Measurements from ENCODE around the gene ARFGEF2.

The ARFGEF2 gene

DNA sequence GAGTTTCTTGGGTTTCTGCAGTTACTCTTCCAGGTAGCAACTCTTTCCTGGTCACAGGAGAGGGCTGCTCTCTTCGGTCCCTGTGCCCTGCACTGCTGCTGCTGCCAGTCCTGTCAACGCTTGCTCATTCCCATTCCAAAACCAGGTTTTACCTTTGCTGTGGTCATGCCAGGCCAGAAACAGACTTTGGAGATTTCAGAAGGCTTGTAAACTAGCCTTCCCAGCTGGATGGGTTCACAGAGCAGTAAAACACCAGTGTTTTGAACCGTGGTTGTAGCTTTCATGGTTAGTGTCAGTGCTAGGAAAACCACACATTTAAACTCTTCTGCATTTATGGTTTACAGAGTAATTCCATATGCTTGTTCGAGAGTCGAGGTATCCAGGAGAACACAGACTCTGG, 16.2 kb downstream of the ARFGEF2 start:
- no peak for TF ChIP-seq JUND (IDR thresholded peaks at IDR 0.05; ENCODE audit: low read depth)
- in situ Hi-C loops (cut with HindIII; ENCODE audit: low pct_unique_long_range_greater_than_20kb, low sequenced_read_pairs), result no loop called here
- peak in 1 of 2 experiments; percentile 65 for DNase-seq (ENCODE audit: low read depth in 1 of 2, low spot score in 1 of 2)

DNA sequence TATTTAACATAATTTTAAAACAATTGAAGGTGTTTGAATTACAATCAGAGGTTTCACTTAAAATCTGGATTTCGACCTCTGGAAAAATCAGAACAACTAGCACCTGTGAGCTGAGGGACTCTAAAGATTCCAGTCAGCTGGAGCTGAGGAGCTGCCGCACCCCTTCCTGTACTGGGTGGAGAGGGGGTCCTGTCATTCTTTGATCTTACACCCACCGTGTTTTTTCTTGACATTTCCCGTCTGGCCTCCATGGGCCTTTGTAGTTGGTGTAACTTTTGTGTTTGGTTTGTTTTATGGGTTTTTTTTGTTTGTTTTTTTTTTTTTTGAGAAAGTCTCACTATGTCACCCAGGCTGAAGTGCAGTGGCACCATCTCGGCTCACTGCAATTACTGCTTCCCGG, 17.2 kb downstream of the ARFGEF2 start:
- in situ Hi-C loops (cut with HindIII; ENCODE audit: low pct_unique_long_range_greater_than_20kb, low sequenced_read_pairs), result no loop called here
- no peak for DNase-seq (ENCODE audit: low read depth in 1 of 2, low spot score in 1 of 2)
- TF ChIP-seq JUND (IDR thresholded peaks at IDR 0.05; ENCODE audit: low read depth), result no peak

DNA sequence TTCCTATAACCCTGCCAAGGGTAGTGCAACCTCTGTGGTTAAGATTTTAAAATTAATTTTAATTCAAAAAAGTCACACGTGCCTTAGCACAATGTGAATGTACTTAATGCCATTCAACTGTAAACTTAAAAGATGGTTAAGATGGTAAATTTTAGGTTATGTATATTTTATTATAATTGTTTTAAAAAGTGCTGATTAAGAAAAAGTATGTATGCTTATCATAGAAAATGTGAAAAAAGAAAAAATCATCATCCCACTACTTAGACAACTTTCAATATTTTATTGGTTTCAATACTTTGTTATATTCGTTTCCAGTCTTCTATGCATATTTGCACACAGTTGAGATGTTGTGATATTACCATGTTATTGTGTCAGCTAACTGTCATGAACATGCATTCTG, 18.7 kb downstream of the ARFGEF2 start:
- in situ Hi-C loops (cut with HindIII; ENCODE audit: low pct_unique_long_range_greater_than_20kb, low sequenced_read_pairs), result no loop called here

DNA sequence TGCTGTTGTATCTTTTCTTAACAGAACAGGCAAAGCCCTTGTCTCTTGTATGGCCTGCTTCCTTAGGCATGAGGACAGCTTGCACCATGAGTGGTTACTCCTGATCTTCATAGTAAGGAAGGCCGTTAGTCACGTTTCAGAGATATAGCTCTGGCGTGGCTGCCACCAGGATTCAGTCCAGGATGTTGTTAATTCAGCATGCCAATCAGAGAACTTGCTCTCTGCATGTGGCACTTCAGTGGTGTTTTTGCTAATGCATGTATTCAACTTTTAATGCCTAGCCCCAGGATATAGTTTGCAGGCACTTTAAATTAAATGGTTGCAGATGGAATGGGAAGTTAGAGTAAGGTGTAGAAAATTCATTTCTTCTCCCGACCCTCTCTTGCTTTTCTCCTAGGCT, 20.0 kb downstream of the ARFGEF2 start:
- TF ChIP-seq JUND (IDR thresholded peaks at IDR 0.05; ENCODE audit: low read depth), result no peak
- no peak for DNase-seq (ENCODE audit: low read depth in 1 of 2, low spot score in 1 of 2)
- in situ Hi-C loops (cut with HindIII; ENCODE audit: low pct_unique_long_range_greater_than_20kb, low sequenced_read_pairs), result no loop called here

More for the DNA sequence above, 18.7 kb downstream of the ARFGEF2 start:
- no peak for TF ChIP-seq JUND (IDR thresholded peaks at IDR 0.05; ENCODE audit: low read depth)
- DNase-seq (ENCODE audit: low read depth in 1 of 2, low spot score in 1 of 2), result no peak

DNA sequence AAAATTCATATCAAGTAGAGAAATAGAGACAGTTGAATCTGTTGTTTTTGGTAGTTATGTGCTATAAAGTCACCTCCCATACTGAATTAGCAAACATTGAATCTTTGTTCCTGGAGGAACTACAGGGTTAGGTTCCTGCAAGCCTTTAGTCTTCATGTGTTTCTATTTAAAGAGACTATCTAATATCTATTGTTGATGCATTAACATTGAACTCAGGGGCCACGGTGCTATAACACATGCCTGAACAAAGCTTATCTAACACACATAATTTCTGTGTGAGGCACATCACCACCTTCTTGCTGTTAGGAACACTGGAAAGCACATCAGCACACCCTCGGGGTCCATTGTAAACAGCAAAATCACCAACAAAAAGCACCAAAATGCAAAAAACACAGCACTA, 21.2 kb downstream of the ARFGEF2 start:
- DNase-seq (ENCODE audit: low read depth in 1 of 2, low spot score in 1 of 2), result no peak
- TF ChIP-seq JUND (IDR thresholded peaks at IDR 0.05; ENCODE audit: low read depth), result no peak
- in situ Hi-C loops (cut with HindIII; ENCODE audit: low pct_unique_long_range_greater_than_20kb, low sequenced_read_pairs), result no loop called here

DNA sequence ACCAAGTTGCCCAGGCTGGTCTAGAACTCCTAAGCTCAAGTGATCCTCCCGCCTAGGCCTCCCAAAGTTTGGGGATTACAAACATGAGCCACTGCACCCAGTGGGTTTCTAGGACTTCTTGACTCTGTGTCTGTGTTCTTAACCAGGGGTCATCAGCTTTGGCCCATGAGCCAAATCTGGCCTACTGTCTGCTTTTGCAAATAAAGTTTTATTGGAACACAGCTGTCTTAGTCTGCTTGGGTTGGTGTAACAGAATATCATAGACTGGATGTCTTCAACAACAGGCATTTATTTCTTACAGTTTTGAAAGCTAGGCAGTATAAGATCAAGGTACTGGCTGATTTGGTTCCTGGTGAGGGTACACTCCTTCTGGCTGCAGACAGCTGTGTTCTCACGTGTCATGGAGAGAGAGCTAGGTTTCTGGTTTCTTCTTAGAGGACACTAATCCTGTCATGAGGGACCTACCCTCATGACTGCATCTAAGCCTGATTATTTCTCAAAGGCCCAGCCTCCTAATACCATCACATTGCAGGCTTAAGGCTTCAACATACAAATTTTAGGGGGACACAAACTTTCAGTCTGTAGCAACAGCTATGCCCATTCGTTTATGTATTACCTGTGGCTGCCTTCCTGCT, 23.3 kb downstream of the ARFGEF2 start:
- in situ Hi-C loops (cut with HindIII; ENCODE audit: low pct_unique_long_range_greater_than_20kb, low sequenced_read_pairs), result no loop called here

DNA sequence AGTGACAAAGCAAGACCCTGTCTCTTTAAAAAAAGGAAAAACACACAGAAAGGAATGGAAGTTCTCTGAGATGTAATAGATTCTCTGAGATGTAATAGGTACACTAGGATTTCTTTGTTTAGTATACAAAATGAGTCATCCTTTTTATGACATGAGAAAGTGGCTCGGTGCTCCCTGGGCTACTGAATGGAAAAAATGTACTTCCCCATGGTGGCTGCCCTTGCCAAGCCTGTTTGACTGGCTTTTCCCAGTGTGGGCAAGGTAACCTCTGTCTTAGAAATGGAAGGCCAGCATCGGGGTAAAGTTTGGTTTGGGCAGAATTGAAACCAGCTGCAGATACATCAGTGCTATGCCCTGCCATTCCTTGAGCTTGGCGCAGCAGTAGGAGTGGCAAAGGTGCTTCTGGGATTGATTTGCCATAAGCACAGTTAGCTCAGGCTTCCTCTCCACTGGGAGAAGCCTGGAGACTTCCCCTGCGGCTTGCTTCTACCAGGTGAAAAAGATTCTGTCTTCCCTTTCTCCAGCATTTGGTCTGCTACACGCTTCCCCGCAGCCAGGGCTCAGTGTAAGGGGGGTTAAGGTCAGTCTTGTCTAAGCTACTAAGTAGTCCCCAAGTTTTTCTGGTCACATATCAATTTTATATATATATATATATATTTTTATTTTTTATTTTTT, 24.5 kb downstream of the ARFGEF2 start:
- DNase-seq (ENCODE audit: low read depth in 1 of 2, low spot score in 1 of 2), result peak; percentile 60 to 97
- TF ChIP-seq JUND (IDR thresholded peaks at IDR 0.05; ENCODE audit: low read depth), result peak; percentile 94
- in situ Hi-C loops (cut with HindIII; ENCODE audit: low pct_unique_long_range_greater_than_20kb, low sequenced_read_pairs), result no loop called here

More for the DNA sequence above, 23.3 kb downstream of the ARFGEF2 start:
- no peak for DNase-seq (ENCODE audit: low read depth in 1 of 2, low spot score in 1 of 2)
- no peak for TF ChIP-seq JUND (IDR thresholded peaks at IDR 0.05; ENCODE audit: low read depth)

DNA sequence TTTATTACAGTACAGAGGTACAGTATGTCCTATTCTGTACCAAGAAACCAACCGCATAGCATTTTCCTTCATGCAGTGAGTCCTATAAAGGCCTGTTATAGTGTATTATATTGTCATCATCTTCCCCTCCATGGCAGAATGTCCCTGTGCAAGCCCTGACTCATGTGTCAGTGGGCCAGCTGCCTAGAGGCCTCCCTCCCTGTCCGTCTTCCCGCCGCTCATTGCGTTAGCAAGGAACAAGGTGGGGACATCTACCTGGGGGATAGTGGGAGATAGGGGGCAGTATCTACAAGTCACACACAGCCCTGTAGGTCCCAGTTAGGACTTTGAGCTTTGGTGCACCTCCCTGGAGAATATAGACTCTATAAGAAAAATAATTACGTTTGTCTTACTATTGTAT, 27.1 kb downstream of the ARFGEF2 start:
- in situ Hi-C loops (cut with HindIII; ENCODE audit: low pct_unique_long_range_greater_than_20kb, low sequenced_read_pairs), result no loop called here
- TF ChIP-seq JUND (IDR thresholded peaks at IDR 0.05; ENCODE audit: low read depth), result no peak
- no peak for DNase-seq (ENCODE audit: low read depth in 1 of 2, low spot score in 1 of 2)

DNA sequence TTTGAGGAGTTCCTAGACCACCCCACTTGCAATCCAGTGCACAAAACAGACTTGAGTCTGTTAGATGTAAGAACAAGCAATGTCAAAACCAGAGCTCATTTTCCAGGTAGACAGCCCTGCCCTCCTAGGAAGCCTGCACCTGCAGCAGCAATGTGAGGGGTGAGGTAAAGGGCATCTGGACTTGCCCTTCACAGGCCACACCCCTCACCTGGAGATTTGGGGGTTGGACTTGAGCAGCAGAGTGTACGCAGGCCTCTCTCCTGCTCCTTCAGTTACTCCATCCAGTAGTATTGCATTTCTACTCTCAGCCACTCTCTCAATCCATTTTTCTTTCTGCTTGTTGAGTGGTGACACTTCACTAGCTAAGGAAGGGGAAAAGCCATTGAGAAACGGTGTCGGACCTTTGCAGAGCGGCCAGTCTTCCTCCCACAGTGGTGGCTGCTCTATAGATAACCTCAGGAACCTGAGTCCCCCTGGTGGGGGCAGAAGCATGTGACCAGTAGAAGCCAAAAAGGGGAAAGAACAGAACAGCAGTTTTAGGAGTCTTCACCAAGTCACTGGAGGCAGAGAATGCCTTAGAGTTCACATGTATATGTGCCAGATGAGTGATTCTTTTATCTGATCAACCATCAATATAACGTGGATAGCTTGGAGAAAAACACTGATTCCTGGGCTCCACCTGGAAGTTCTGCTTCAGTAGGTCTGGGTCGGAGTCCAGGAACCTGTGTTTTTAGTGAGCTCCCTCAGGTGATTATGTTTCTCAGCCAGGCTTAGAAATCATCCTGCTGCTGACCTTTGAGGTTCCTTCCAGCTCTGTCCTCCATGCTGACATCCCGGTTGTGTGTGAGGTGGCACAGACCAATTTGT, 28.0 kb downstream of the ARFGEF2 start:
- TF ChIP-seq JUND (IDR thresholded peaks at IDR 0.05; ENCODE audit: low read depth), result no peak
- no peak for DNase-seq (ENCODE audit: low read depth in 1 of 2, low spot score in 1 of 2)
- in situ Hi-C loops (cut with HindIII; ENCODE audit: low pct_unique_long_range_greater_than_20kb, low sequenced_read_pairs), result no loop called here

DNA sequence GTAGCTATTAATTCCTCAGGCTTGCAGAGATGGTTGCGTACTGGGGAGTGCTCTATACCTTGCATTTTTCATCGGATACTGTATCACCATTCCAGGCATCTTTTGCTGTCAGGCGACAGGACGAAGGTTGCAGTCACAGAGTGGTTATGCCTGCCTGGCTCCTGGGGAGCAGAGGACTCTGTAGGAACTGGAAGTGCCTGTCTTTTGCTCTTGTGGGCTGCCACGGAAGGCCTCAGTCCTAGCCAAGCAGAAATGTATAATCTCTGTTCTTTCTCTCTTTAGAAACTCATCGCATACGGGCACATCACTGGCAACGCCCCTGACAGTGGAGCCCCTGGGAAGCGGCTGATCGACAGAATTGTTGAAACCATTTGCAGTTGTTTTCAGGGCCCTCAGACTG, 29.5 kb downstream of the ARFGEF2 start:
- TF ChIP-seq JUND (IDR thresholded peaks at IDR 0.05; ENCODE audit: low read depth), result no peak
- no peak for DNase-seq (ENCODE audit: low read depth in 1 of 2, low spot score in 1 of 2)
- in situ Hi-C loops (cut with HindIII; ENCODE audit: low pct_unique_long_range_greater_than_20kb, low sequenced_read_pairs), result no loop called here

DNA sequence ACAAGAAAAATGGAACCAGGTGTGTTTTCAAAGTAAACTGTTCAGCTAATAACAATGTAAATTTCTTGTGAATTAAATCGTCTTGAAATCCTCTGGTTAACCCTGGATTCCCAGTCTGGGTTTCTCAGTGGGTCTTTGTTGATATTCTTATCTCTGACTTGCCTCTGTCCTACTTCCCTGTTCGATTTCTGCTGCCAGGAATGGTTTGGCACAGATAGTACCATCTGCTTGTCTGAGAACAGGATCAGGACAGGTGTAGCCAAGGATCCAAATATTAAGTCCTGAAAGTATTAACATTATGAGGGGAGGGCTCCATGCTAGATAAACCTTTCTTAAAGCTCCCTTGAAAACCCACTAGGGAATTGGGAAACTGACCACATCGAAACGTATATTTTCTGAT, 30.1 kb downstream of the ARFGEF2 start:
- DNase-seq (ENCODE audit: low read depth in 1 of 2, low spot score in 1 of 2), result no peak
- no peak for TF ChIP-seq JUND (IDR thresholded peaks at IDR 0.05; ENCODE audit: low read depth)
- in situ Hi-C loops (cut with HindIII; ENCODE audit: low pct_unique_long_range_greater_than_20kb, low sequenced_read_pairs), result no loop called here

DNA sequence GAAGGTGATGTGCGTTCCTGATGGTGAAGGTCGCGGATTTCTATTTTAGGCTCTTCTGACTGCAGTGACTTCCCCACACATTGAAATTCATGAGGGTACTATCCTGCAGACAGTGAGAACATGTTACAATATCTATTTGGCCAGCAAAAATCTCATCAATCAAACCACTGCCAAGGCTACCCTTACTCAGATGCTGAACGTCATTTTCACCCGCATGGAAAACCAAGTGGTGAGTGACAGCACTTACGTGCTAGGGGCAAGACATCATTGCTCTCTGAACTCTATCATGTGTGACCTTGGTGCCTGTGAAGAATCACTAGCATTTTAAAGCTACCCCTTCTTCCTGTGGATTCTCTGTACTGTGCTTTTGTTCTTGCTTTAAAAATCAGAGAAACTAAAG, 31.1 kb downstream of the ARFGEF2 start:
- in situ Hi-C loops (cut with HindIII; ENCODE audit: low pct_unique_long_range_greater_than_20kb, low sequenced_read_pairs), result no loop called here
- no peak for DNase-seq (ENCODE audit: low read depth in 1 of 2, low spot score in 1 of 2)
- TF ChIP-seq JUND (IDR thresholded peaks at IDR 0.05; ENCODE audit: low read depth), result no peak

DNA sequence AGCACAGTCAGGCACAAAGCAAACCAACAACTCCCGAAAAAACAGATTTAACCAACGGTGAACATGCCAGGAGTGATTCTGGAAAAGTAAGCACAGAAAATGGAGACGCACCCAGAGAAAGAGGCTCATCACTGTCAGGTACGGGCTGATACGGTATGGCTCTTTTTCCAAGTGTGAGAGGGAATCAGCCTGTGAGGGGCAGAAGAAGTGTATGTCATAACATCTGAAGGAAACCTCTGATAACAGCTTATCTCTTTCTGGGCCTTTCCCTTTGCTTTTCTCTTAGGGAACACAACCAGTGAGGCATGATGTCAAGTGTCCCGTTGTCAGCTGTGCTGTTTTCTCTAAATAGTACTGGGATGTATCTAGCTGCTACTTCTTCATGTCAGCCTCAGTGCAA, 32.1 kb downstream of the ARFGEF2 start:
- in situ Hi-C loops (cut with HindIII; ENCODE audit: low pct_unique_long_range_greater_than_20kb, low sequenced_read_pairs), result no loop called here
- TF ChIP-seq JUND (IDR thresholded peaks at IDR 0.05; ENCODE audit: low read depth), result no peak

More for the DNA sequence above, 32.1 kb downstream of the ARFGEF2 start:
- no peak for DNase-seq (ENCODE audit: low read depth in 1 of 2, low spot score in 1 of 2)
